IMR-90 (cell line): ENCODE measurements around the gene SLC25A26. TPM values are rescaled to one million over a fixed set of nuclear protein-coding genes. Genes with fewer than 3 reads are reported as not detected.

ENCODE experiments used
- ATAC-seq: fragments of 200-7000 bp; cut with Tn5 transposase; 2 replicates; pipeline ENCODE4 v1.9.1; 2020; ENCODE audit warnings: low read depth, mild to moderate bottlenecking, moderate library complexity
- BruUV-seq: library from RNA; stranded (reverse); fragments of 400-500 nt; replicated peaks from 2 replicates; lab custom pipeline; 2021; lab: Mats Ljungman, UMichigan
- CTCF ChIA-PET: fragments of 300-600 bp; formaldehyde crosslinking; extraction: SDS; loops from one replicate; lab custom pipeline; 2021; ENCODE audit warnings: antibody characterized with exemption; lab: Yijun Ruan, JAX
- POLR2A ChIA-PET: fragments of 300-600 bp; sonication (Branson Sonifier 250); formaldehyde crosslinking; loops from one replicate; lab custom pipeline; 2022; ENCODE audit warnings: antibody characterized with exemption; ENCODE audit not compliant: unreplicated experiment; lab: Charles Lee
- DNase-seq: peaks from one replicate; pipeline ENCODE4 v3.0.0; 2013
- H2AFZ ChIP-seq: replicated peaks from 2 replicates; pipeline ENCODE3; 2013; ENCODE audit warnings: low read length, mild to moderate bottlenecking; ENCODE audit not compliant: poor library complexity
- H2AK5ac ChIP-seq: 2 replicates; pipeline ENCODE4 v1.6.1; 2013; ENCODE audit warnings: low read depth, low read length, inconsistent platforms
- H2AK9ac ChIP-seq: replicated peaks from 2 replicates; pipeline ENCODE3; 2013; ENCODE audit warnings: mild to moderate bottlenecking, low read depth, low read length, moderate library complexity; ENCODE audit not compliant: poor library complexity
- H2BK120ac ChIP-seq: 2 replicates; pipeline ENCODE4 v1.6.1; 2013; ENCODE audit warnings: low read depth, low read length, inconsistent platforms
- H2BK15ac ChIP-seq: 3 replicates; pipeline ENCODE4 v1.6.1; 2013; ENCODE audit warnings: low read depth, low read length, inconsistent platforms
- H2BK20ac ChIP-seq: 2 replicates; pipeline ENCODE4 v1.6.1; 2013; ENCODE audit warnings: low read depth, mild to moderate bottlenecking, inconsistent platforms, low read length, moderate library complexity
- H2BK5ac ChIP-seq: 2 replicates; pipeline ENCODE4 v1.6.1; 2013; ENCODE audit warnings: mild to moderate bottlenecking, low read depth, low read length, inconsistent platforms; ENCODE audit not compliant: poor library complexity, severe bottlenecking
- H3K14ac ChIP-seq: replicated peaks from 2 replicates; pipeline ENCODE4 v1.6.1; 2013; ENCODE audit warnings: low read depth, low read length, inconsistent platforms
- H3K18ac ChIP-seq: 2 replicates; pipeline ENCODE4 v1.6.1; 2013; ENCODE audit warnings: low read depth, low read length, control low read depth
- H3K23ac ChIP-seq: 2 replicates; pipeline ENCODE4 v1.6.1; 2013; ENCODE audit warnings: low read depth, low read length, inconsistent platforms
- H3K27ac ChIP-seq: 2 replicates; pipeline ENCODE4 v1.5.1; 2013; ENCODE audit warnings: mild to moderate bottlenecking, control low read depth, low read length; ENCODE audit not compliant: insufficient read depth
- H3K27me3 ChIP-seq: 2 replicates; pipeline ENCODE4 v1.6.1; 2013; ENCODE audit warnings: low read length; ENCODE audit not compliant: control insufficient read depth, insufficient read depth
- H3K36me3 ChIP-seq: 2 replicates; pipeline ENCODE4 v1.6.1; 2013; ENCODE audit warnings: low read length, mixed read lengths; ENCODE audit not compliant: control insufficient read depth, insufficient read depth
- H3K4ac ChIP-seq: 2 replicates; pipeline ENCODE4 v1.6.1; 2013; ENCODE audit warnings: low read depth, low read length, inconsistent platforms
- H3K4me1 ChIP-seq: 2 replicates; pipeline ENCODE4 v1.6.1; 2013; ENCODE audit warnings: low read length, mixed read lengths; ENCODE audit not compliant: control insufficient read depth, insufficient read depth
- H3K4me2 ChIP-seq: 2 replicates; pipeline ENCODE4 v1.6.1; 2013; ENCODE audit warnings: low read depth, mild to moderate bottlenecking, control low read depth, low read length, moderate library complexity
- H3K4me3 ChIP-seq: 2 replicates; pipeline ENCODE4 v1.5.1; 2013; ENCODE audit warnings: low read depth, mild to moderate bottlenecking, control low read depth, low read length, moderate library complexity; ENCODE audit not compliant: insufficient read depth
- H3K56ac ChIP-seq: 2 replicates; pipeline ENCODE4 v1.6.1; 2013; ENCODE audit warnings: low read length, inconsistent platforms; ENCODE audit not compliant: insufficient read depth; ENCODE audit errors: extremely low read depth
- H3K79me1 ChIP-seq, 2 experiments: 2 replicates each; pipeline ENCODE4 v1.6.1; 2013; ENCODE audit warnings: low read length in 2 of 2, inconsistent platforms in 1 of 2, low read depth in 1 of 2
- H3K9ac ChIP-seq: 2 replicates; pipeline ENCODE4 v1.6.1; 2013; ENCODE audit warnings: low read depth, low read length, control low read depth
- H3K9me1 ChIP-seq: 2 replicates; pipeline ENCODE4 v1.6.1; 2013; ENCODE audit warnings: low read length, inconsistent platforms; ENCODE audit not compliant: insufficient read depth
- H3K9me3 ChIP-seq: 2 replicates; pipeline ENCODE4 v1.6.1; 2013; ENCODE audit warnings: low read length; ENCODE audit not compliant: control insufficient read depth, insufficient read depth
- H4K20me1 ChIP-seq: 2 replicates; pipeline ENCODE4 v1.6.1; 2013; ENCODE audit warnings: low read length, inconsistent platforms; ENCODE audit not compliant: insufficient read depth
- H4K5ac ChIP-seq: 2 replicates; pipeline ENCODE4 v1.6.1; 2013; ENCODE audit warnings: mild to moderate bottlenecking, low read depth, low read length, control low read depth
- H4K8ac ChIP-seq, 2 experiments: 2 replicates each; pipeline ENCODE4 v1.6.1; 2013; ENCODE audit warnings: low read depth in 2 of 2, low read length in 2 of 2, control low read depth in 1 of 2, inconsistent platforms in 1 of 2
- H4K91ac ChIP-seq: 2 replicates; pipeline ENCODE4 v1.6.1; 2013; ENCODE audit warnings: low read depth, low read length, inconsistent platforms; ENCODE audit not compliant: insufficient read depth
- ELK1 ChIP-seq: fragments of 150-350 bp; IDR thresholded peaks from 2 replicates; pipeline ENCODE4 v1.6.1; 2016; ENCODE audit warnings: low read depth, mild to moderate bottlenecking, low read length, moderate library complexity, borderline replicate concordance
- MAFK ChIP-seq: IDR thresholded peaks from 2 replicates; pipeline ENCODE4 v1.6.1; 2012; ENCODE audit warnings: low read depth, low read length, improper control_type of control experiment
- MAZ ChIP-seq: IDR thresholded peaks from 2 replicates; pipeline ENCODE4 v1.6.1; 2012; ENCODE audit warnings: low read depth, mild to moderate bottlenecking, low read length, improper control_type of control experiment, moderate library complexity, borderline replicate concordance
- NFE2L2 ChIP-seq: fragments of 150-350 bp; IDR thresholded peaks from 2 replicates; pipeline ENCODE4 v1.6.1; 2016; ENCODE audit warnings: low read depth, mild to moderate bottlenecking, low read length
- RAD21 ChIP-seq: IDR thresholded peaks from 2 replicates; pipeline ENCODE4 v1.6.1; 2012; ENCODE audit warnings: low read length, improper control_type of control experiment
- WGBS, 2 experiments: methylation state at CpG; one replicate each; pipeline versions ENCODE4 v1.1.5 to v1.1.7; 2013; ENCODE audit warnings: missing lambda C conversion rate in 2 of 2; ENCODE audit not compliant: insufficient read length in 1 of 2; ENCODE audit errors: extremely low coverage in 2 of 2; 5-methylcytosine and 5-hydroxymethylcytosine counted together
- dilution Hi-C: fragments of 300-500 bp; cut with HindIII; formaldehyde crosslinking; loops from one replicate; pipeline ENCODE4 v1.14.3; 2018; ENCODE audit warnings: low sequenced_read_pairs; ENCODE audit not compliant: unreplicated experiment
- in situ Hi-C: fragments of 300-500 bp; cut with MboI; formaldehyde crosslinking; loops from 3 replicates; pipeline ENCODE4 v1.14.3; 2019; ENCODE audit warnings: low sequenced_read_pairs, inconsistent platforms, mixed read lengths
- intact Hi-C: fragments of 100-400 bp; cut with micrococcal nuclease; formaldehyde crosslinking; loops from 2 replicates; pipeline ENCODE4 v1.10.0; 2022
- polyA plus RNA-seq, 3 experiments: library from polyadenylated mRNA; depleted of rRNA; stranded (reverse); fragments of >200 nt; gene quantifications; 2 replicates each; pipeline ENCODE4 v1.2.3, GENCODE V29; 2012; ENCODE audit warnings: low replicate concordance in 1 of 3
- total RNA-seq: library from RNA; depleted of rRNA; stranded (reverse); fragments of >200 nt; gene quantifications from 2 replicates; pipeline ENCODE4 v1.2.3, GENCODE V29; 2012

Gene SLC25A26
- total and polyA plus RNA-seq, 2 of the 4 experiments (the other 2 are of a cell fraction): 10.9 to 12.7 TPM

GRCh38 chr3:66380200-66380932 lies 159.6 kb downstream of the SLC25A26 start:
- dilution Hi-C loops: no loop called here
- H3K4ac ChIP-seq: no peak overlapping the region
- no peak overlapping the region for H2BK5ac ChIP-seq
- H3K9me1 ChIP-seq: 0 out of 2 replicates have a peak, but pooled peaks cover 2% of the 10 kb centered on the region
- no peak overlapping the region for H3K27ac ChIP-seq
- no peak overlapping the region for H2AFZ ChIP-seq
- no peaks in the 10 kb centered on the region for H3K79me1 ChIP-seq
- peaks cover 73% of the 10 kb centered on the region for H3K36me3 ChIP-seq
- H3K4me2 ChIP-seq: no peak overlapping the region
- H3K27me3 ChIP-seq: no peaks in the 10 kb centered on the region
- no peak overlapping the region for H2BK120ac ChIP-seq
- in situ Hi-C loops: no loop called here
- ATAC-seq (no peak), DNase-seq (no peak)
- H3K18ac ChIP-seq: no peak overlapping the region
- H4K20me1 ChIP-seq: no peaks in the 10 kb centered on the region
- H3K4me1 ChIP-seq: peaks cover 3% of the 10 kb centered on the region
- no peak overlapping the region for H2AK5ac ChIP-seq
- no peak overlapping the region for H4K5ac ChIP-seq
- H3K4me3 ChIP-seq: no peak overlapping the region
- intact Hi-C loops: no loop called here
- no peak overlapping the region for H3K56ac ChIP-seq
- no TSS peak for BruUV-seq
- H4K91ac ChIP-seq: no peak overlapping the region
- POLR2A ChIA-PET: no interaction called here
- no peak overlapping the region for H2BK20ac ChIP-seq
- no peak overlapping the region for H3K9ac ChIP-seq
- no peak overlapping the region for H2AK9ac ChIP-seq
- H2BK15ac ChIP-seq: no peak overlapping the region
- peaks cover 3% of the 10 kb centered on the region; the same call in 1 of the 2 replicates for H3K9me3 ChIP-seq
- H4K8ac ChIP-seq: no peak overlapping the region
- no peak overlapping the region for H3K14ac ChIP-seq
- 98% methylated on average over 12 of the region's 26 CpGs; no CpG with 5 or more reads in 1 of the 2 experiments for WGBS, 2 experiments
- CTCF ChIA-PET: no interaction called here
- TF ChIP-seq NFE2L2 (no peak), RAD21 (no peak), MAFK (no peak), ELK1 (no peak), MAZ (no peak)
- no peak overlapping the region for H3K23ac ChIP-seq
